MG63 (cell line): ENCODE data around the gene LRPAP1. TPM values are rescaled to one million over a fixed set of nuclear protein-coding genes. Genes with fewer than 3 reads are reported as not detected.

Experiments used
- DNase-seq: peaks from one replicate; pipeline ENCODE4 v3.0.0-alpha.2; 2020
- H3K27me3 ChIP-seq: fragments of 250-450 bp; sonication (Bioruptor Pico); 2 replicates; pipeline ENCODE4 v1.5.1; 2020; ENCODE audit warnings: mild to moderate bottlenecking, moderate library complexity
- H3K36me3 ChIP-seq: fragments of 250-450 bp; sonication (Bioruptor Pico); 2 replicates; pipeline ENCODE4 v1.5.1; 2020; ENCODE audit warnings: mild to moderate bottlenecking, moderate library complexity
- H3K4me3 ChIP-seq: fragments of 250-450 bp; sonication (Bioruptor Pico); 2 replicates; pipeline ENCODE4 v1.5.1; 2020; ENCODE audit warnings: mild to moderate bottlenecking, moderate library complexity
- H3K9me3 ChIP-seq: fragments of 250-450 bp; sonication (Bioruptor Pico); 2 replicates; pipeline ENCODE4 v1.5.1; 2020; ENCODE audit warnings: mild to moderate bottlenecking, moderate library complexity
- total RNA-seq: library from RNA; depleted of rRNA; stranded (reverse); fragments of >200 nt; shearing (Covaris generic); gene quantifications from 2 replicates; pipeline ENCODE4 v1.2.3, GENCODE V29; 2014; ENCODE audit warnings: low replicate concordance

Gene LRPAP1
- total RNA-seq, 1 experiment from 2014 or later = 181 TPM

DNA sequence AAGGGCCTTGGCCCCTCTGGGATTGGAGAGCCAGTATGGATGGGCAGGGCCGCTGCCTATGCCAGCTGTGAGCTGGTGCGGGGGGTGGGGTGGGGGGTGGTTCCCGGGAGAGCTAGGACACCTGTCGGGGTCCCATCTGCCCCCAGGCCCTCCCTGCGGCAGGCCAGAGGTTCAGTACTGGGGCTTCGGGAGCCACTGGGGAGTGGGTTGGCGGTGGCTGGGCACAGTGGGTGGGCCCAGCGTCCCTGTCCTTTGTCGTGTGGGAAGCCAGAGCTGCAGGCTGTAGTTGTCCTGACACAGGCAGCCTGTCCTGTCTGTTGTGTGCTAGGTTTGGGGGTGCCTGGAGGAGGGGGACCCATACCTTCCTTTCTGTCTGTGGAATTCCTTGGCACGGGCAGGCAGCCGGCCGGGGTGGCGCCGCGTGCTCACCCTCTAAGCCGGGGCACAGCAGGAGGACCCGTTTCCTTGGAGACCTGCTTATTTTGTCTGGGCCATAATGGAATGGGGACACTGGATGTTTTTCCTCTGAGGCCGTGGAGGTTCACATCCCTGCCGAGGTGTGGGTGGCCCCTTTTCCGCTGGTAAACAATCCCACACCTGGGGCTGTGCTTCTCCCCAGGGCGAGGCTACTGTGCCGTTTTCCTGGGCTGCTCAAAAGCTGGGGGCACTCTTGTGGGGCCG lies 54.3 kb downstream of the LRPAP1 start:
- H3K36me3 ChIP-seq = no peaks in the 10 kb centered on the region
- H3K9me3 ChIP-seq = no peaks in the 10 kb centered on the region
- H3K27me3 ChIP-seq = no peaks in the 10 kb centered on the region
- no peak overlapping the region for H3K4me3 ChIP-seq
- no peak for DNase-seq

DNA sequence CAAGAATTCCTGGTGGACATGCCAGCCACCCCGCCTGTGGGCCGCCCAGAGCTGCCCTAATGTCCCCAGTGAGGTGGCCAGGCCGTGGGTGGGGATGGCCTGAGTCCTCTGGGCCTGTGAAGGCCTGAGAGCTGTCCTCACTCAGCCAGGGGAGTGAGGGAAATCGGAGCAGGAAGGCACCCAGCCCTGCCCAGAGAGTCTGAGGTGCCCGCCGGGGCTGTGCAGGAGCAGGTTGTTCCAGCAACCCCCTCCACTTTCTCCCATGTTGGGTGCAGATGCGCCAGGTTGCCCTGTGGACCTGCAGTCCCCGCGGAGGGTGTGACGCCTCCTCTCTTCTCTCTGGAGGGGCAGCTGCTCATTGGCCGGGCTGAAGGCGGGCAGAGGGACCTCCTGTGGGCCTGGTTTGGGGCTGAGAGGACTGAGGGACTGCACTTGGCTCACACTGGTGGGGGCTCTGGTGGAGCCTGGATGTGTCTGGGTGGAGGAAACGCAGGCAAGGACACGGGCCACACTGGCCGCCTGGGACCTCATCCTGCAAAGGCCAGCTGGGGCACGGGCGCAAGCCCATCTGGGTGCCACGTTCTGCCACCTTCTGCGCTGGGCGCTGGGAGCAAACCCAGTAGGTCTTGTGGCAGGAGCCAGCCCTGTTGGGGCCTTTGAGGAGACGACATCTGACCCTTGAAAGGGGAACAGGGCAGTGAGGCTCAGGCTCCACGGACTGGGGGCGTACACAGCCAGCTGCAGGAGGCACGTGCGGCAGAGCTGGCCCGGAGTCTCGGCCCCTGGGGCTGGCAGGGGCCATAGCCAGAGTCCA lies 55.1 kb downstream of the LRPAP1 start:
- no peak for DNase-seq
- Histone ChIP-seq H3K27me3 (no peaks in the 10 kb centered on the region), H3K36me3 (no peaks in the 10 kb centered on the region), H3K9me3 (no peaks in the 10 kb centered on the region), H3K4me3 (no peak overlapping the region)

DNA sequence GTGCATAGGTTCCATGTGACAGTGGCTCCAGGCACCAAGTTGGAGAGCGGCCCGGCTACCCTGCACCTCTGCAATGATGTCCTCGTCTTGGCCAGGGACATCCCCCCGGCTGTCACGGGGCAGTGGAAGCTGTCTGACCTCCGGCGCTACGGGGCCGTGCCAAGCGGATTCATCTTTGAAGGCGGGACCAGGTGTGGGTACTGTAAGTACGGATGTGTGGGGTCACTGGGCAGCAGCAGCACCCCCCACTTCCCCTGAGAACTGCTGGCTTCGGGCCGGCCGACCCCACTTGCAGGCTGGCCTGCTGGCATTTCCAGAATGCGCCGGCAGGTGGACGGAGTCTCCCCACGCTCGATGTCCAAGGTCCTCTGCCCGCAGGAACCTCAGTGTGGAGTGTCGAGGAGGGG lies 55.9 kb downstream of the LRPAP1 start:
- H3K27me3 ChIP-seq = no peaks in the 10 kb centered on the region
- H3K9me3 ChIP-seq = no peaks in the 10 kb centered on the region
- no peak for DNase-seq
- no peak overlapping the region for H3K4me3 ChIP-seq
- H3K36me3 ChIP-seq = no peaks in the 10 kb centered on the region

DNA sequence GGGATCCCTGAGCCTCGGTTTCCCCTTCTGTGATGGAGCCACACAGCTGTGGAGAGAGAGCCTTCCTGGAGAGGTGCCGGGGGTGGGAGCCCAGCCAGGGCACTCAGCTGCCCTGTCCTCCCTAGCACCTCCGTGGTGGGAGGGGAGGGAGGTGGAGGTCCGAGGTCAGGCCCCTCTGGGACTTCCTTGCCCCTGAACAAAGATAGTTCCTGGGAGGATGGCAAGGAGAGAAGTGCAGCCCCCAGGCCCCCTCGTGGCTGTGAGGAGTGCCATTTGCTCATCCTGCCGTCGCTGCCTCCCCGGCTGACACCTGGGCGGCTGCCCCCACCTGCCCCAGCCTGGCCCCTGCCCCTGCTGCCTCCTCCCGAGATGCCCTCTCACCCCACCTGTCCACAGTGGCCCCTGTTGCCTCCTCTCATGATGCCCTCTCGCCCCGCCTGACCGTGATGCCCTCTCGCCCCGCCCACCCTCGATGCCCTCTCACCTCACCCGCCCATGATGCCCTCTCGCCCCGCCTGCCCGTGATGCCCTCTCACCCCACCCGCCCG lies 56.4 kb downstream of the LRPAP1 start:
- H3K27me3 ChIP-seq = no peaks in the 10 kb centered on the region
- H3K4me3 ChIP-seq = no peak overlapping the region
- no peaks in the 10 kb centered on the region for H3K36me3 ChIP-seq
- no peaks in the 10 kb centered on the region for H3K9me3 ChIP-seq
- DNase-seq = no peak

DNA sequence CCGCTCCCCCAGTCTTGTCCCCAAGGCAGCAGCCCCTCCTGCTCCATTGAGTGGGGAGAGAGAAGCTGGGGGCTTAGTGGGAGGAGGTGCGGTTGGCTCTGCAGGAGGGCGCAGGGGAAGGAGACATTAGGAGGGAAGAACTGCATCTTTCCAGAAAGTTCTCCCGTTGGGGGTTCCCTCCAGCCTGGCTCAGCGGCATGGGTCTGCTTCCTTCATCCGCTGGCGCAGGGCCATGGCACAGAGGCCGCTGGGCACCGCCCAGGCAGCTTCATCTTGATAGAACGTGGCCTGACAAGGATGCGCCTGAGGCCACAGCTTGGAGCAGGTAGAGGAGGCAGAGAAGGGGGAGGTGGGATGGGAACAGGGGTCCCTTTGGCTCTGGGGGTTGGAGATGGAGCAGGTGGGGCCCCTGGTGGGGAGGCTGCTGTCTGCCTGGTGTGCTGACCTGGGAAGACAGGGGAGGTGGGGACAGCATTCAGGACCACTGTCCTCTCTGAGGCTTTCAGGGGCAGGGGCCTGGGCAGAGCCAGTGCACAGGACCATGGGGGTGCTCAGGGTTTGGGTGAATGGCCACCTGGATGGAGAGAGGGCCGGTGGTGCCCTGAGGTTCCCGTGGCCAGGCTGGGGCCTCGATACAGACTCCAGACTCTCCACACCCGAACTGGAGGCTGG lies 57.0 kb downstream of the LRPAP1 start:
- Histone ChIP-seq H3K9me3 (no peaks in the 10 kb centered on the region), H3K36me3 (no peaks in the 10 kb centered on the region), H3K27me3 (no peaks in the 10 kb centered on the region), H3K4me3 (no peak overlapping the region)
- no peak for DNase-seq

DNA sequence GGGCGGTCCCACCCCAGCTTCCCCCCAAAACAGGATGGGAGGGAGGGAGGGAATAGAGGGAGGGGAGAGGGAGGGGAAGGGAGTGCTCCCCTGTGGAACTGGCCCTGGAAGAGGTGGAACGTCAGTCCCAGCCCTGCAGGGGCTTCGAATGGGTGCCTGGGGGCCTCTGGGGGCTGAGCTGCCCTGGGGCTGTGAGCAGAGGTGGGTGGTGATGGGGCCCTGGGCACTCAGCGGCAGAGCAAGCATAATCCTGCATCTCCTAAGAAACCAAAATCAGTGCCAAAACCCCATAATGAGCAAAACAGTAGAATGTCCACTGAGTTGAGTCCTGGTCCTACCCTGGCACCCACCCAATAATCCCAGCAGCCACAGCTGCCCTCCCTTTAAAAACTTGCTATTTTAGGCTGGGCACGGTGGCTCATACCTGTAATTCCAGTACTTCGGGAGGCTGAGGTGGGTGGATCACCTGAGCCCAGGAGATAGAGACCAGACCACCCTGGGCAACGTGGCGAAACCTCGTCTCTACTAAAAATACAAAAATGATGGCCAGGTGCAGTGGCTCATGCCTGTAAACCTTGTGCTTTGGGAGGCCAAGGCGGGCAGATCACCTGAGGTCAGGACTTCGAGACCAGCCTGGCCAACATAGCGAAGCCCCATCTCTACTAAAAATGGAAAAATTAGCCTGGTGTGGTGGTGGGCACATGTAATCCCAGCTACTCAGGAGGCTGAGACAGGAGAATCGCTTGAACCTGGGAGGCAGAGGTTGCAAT lies 58.0 kb downstream of the LRPAP1 start:
- DNase-seq = no peak
- Histone ChIP-seq H3K27me3 (no peaks in the 10 kb centered on the region), H3K36me3 (no peaks in the 10 kb centered on the region)

DNA sequence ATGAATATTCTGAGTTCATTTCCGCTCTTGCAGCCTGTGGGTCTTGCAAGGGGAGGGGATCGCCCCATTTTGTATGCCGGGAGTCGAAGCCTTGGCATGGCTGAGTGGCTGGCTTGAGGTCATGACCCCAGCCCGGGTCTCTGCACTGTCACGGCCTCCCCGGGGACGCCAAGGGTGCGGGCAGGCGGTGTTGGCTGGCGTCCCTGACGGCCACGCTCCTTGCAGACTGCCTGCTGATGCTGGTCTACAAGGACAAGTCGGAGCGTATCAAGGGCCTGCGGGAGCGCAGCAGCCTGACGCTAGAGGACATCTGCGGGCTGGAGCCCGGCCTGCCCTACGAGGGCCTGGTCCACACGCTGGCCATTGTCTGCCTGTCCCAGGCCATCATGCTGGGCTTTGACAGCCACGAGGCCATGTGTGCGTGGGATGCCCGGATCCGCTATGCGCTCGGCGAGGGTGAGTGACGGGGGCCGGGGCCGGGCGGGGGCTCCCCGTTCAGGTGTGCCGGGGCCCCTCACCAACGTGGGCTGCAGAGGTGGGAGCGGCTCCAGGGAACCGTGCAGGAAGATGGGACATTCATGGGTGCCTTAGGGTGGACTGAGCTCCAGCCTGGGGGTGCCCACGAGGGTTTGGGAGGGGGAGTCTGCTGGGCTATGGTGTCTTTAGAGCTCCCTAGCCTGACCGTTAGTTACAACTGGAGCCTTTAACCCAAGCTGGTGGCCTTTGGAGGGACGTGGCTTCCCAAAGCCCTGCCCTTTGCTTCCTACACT lies 58.9 kb downstream of the LRPAP1 start:
- Histone ChIP-seq H3K4me3 (no peak overlapping the region), H3K27me3 (no peaks in the 10 kb centered on the region), H3K9me3 (no peaks in the 10 kb centered on the region), H3K36me3 (no peaks in the 10 kb centered on the region)
- no peak for DNase-seq

More for the DNA sequence above, 58.0 kb downstream of the LRPAP1 start:
- Histone ChIP-seq H3K4me3 (no peak overlapping the region), H3K9me3 (no peaks in the 10 kb centered on the region)

DNA sequence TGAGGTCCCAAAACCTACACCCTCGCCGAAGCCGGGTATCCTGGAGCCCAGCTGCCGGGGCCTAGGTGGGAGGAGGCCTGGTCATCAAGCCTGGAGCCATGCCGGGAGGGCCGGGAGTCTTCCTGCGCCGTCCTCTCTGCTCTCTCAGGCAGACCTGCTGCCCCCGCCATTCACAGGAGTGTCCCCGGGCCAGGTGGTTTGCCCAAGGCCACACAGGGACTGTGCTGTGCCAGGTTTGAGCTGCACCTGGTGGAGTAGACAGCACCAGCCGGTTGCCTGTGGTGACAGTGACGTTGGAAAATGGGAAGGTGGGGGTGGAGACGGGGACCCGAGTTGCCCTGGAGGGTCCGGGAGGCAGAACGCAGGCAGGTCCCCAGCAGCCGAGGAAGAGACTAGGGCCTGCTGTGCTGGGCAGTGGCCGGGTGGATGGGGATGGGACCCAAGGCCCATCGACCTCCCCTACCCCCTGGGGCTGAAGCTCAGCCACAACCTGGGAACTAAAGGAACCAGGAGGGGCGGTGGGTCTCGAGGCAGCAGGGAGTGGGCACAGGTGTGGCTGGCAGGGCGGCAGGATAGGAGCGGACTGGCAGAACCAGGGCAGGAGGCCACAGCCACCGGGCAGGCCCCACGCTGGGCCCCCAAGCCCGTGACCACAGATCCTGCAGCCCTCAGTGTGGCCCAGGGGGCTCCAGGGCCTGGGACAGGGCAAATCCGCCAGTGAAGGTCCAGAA lies 59.6 kb downstream of the LRPAP1 start:
- DNase-seq = no peak
- Histone ChIP-seq H3K4me3 (no peak overlapping the region), H3K27me3 (no peaks in the 10 kb centered on the region), H3K9me3 (no peaks in the 10 kb centered on the region), H3K36me3 (no peaks in the 10 kb centered on the region)

DNA sequence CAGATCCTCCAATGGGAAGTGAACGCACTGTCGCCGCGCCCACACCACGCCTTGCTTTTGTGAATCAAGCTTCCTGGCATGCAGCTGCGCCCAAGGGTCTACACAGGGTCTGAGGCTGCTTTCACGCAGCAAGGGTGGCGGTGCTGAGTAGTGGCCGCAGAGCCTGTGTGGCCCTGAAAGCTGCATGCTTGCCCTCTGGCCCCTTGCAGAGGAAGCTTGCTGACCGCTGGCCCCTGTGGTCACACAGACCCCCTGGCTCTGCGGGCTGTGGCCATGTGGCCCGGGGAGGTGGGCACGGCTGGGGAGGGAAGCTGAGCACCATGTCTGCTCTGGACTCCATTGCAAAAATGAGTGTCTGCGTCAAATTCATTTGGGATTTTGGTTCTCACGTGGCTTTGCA lies 60.3 kb downstream of the LRPAP1 start:
- no peak overlapping the region for H3K4me3 ChIP-seq
- no peak for DNase-seq
- H3K36me3 ChIP-seq = no peaks in the 10 kb centered on the region
- H3K9me3 ChIP-seq = no peaks in the 10 kb centered on the region
- H3K27me3 ChIP-seq = no peaks in the 10 kb centered on the region

DNA sequence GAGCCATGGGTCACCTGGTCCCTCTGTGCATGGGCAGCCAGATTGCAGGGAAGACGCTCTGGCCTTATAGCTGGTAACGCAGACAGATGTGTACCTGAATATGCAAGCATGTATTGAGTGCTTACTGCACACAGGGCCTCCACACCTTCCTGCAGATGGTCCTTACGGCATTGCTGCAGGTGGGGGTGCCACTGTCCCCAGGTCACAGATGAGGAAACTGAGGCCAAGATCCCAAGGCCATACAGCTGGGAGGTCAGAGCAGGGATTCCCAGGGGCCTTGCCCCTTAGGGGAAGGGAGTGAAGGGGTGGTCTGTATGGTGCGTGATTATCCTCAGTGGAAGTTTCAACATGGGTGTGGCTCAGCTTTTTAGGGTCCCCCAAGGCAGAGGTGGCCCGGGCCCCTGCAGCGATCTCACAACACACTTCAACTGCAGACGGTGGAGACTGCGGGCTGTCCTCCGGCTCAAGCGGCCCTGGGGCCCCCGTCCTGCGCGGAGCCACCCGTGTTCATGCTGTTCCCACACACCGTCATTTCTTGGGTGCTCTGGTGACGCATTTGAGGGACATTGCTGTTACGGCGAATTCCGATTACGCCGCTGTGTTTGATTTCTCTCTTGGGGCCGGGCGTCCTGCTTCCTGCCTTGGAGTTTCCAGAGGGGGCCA lies 61.0 kb downstream of the LRPAP1 start:
- H3K4me3 ChIP-seq = no peak overlapping the region
- no peaks in the 10 kb centered on the region for H3K9me3 ChIP-seq
- no peaks in the 10 kb centered on the region for H3K27me3 ChIP-seq
- no peak for DNase-seq
- H3K36me3 ChIP-seq = no peaks in the 10 kb centered on the region

DNA sequence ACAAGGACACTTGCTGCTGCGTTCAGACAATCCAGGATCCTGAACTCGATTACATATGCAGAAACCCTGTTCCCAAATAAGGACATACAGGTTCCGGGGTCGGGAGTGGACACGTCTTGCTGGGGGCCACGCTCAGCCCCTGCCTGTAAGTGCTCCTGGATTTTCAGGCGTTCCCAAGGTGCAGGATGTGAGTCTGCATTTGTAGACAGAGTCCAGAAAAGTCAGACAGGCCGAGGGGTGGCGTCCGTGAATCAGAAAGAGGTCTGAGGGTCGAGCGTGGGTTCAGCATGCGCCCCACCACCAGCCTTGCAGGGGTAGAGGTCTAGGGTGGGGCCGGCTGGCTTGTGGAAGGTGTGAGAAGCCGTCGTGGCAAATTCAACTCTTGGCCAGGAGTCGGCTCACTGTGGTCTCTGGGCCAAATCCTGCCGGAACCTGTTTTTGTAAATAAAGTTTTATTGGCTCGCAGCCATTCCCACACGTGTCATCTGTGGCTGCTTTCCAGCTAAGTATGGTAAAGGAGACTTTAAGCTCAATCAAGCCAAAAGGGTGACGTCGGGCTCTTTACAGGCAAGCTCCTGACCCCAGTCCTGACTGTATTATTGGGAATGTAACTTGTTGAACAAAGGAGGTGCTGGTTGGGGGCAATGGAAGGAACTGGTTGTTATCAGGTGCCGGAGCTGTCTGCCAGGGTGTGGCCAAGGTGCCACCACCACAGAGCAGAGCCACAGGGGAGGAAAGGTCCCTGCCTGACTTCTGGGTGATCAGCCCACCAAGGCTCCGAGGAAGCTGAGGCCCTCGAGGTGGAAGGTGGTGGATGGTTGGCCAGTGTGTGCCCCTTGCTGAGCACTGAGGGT lies 61.8 kb downstream of the LRPAP1 start:
- Histone ChIP-seq H3K27me3 (no peaks in the 10 kb centered on the region), H3K9me3 (no peaks in the 10 kb centered on the region), H3K4me3 (no peak overlapping the region), H3K36me3 (no peaks in the 10 kb centered on the region)
- peak; percentile 80 for DNase-seq

DNA sequence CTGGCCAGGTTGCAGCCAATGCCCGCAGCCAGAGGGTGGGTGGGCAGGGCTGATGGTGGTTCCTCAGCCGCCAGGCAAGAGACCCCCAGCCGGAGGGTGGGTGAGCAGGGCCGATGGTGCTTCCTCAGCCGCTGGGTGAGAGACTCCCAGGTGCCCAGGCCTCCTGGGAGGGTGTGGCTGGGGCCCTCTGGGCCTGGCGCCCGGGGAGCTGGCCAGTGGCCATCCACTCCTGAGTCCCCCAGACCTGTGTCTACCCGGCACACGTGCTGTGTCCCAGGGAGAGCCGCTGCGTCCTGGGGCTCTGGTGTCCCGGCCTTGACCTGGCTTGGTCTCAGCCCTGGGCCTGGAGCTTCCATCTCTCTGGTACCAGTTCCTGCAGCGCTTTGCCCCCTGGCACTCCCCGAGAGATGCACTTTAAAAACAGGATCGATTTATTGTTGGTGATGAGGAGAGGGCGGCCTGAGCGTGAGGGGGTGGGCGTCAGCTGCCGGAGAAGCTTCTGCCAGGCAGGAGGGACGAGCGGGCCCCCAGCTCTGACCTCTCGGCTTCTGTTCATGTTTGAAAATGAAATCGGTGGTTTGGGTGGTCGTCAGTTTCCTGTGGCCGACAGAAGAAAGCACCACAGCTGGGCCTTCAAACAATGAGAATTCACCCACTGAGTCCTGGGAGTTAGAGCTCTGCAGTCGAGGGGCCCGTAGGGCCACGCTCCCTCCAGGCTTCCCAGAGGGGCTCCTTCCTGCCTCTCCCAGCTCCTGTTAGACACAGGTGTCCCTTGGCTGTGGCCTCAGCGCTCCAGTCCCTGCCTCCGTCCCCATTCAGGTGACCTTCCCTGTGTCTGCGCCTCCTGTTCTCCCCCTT lies 62.6 kb downstream of the LRPAP1 start:
- H3K4me3 ChIP-seq = no peak overlapping the region
- H3K9me3 ChIP-seq = no peaks in the 10 kb centered on the region
- no peak for DNase-seq
- no peaks in the 10 kb centered on the region for H3K36me3 ChIP-seq
- no peaks in the 10 kb centered on the region for H3K27me3 ChIP-seq

DNA sequence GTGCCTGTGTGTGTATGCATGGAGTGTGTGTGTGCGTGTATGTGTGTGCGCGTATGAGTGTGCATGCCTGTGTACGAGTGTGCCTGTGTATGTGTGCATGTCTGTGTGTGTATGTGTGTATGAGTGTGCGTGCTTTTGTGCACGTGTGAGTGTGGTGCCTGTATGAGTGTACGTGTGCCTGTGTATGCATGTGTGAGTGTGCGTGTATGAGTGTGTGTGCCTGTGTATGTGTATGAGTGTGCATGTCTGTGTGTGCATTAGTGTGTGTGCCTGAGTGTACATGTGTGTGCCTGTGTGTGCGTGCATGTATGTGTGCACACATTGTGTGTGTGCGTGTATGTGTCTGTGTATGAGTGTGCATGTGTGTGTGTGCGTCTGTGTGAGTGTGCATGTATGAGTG lies 63.4 kb downstream of the LRPAP1 start:
- H3K4me3 ChIP-seq = no peak overlapping the region
- no peaks in the 10 kb centered on the region for H3K9me3 ChIP-seq
- no peaks in the 10 kb centered on the region for H3K36me3 ChIP-seq
- DNase-seq = no peak
- H3K27me3 ChIP-seq = no peaks in the 10 kb centered on the region
